Testis (tissue), 3 donors: ENCODE measurements around the gene CCT7. TPM values are rescaled to one million over a fixed set of nuclear protein-coding genes. Genes with fewer than 3 reads are reported as not detected.
A peak's percentile ranks its signal among the peaks of the same experiment; 100 is the strongest.

Source experiments
- DNase-seq: peaks from one replicate; pipeline ENCODE4 v3.0.0-alpha.2; 2019
- H3K27ac ChIP-seq, 2 donors: fragments of 200-600 bp; sonication (generic); one replicate each; pipeline ENCODE4 v1.5.1; 2019
- H3K27me3 ChIP-seq: fragments of 200-600 bp; sonication (generic); one replicate; pipeline ENCODE4 v1.5.1; 2019
- H3K36me3 ChIP-seq: fragments of 200-600 bp; sonication (generic); one replicate; pipeline ENCODE4 v1.5.1; 2017; ENCODE audit warnings: low read depth; ENCODE audit errors: missing control alignments
- H3K4me1 ChIP-seq: fragments of 200-600 bp; sonication (generic); one replicate; pipeline ENCODE4 v1.5.1; 2019
- H3K4me3 ChIP-seq, 2 donors: fragments of 200-600 bp; sonication (generic); one replicate each; pipeline ENCODE4 v1.5.1; 2017 to 2019
- H3K9me3 ChIP-seq: fragments of 200-600 bp; sonication (generic); one replicate; pipeline ENCODE4 v1.5.1; 2017
- CTCF ChIP-seq, 3 experiments: fragments of 450-650 bp in 2 of 3; fragments of 200-600 bp in 1 of 3; sonication (generic) in 1 of 3; IDR thresholded peaks; one replicate each; pipeline ENCODE4 v1.5.1; 2016 to 2019; ENCODE audit warnings: antibody characterized with exemption in 3 of 3, mild to moderate bottlenecking in 2 of 3, moderate library complexity in 1 of 3
- POLR2A ChIP-seq: fragments of 450-650 bp; IDR thresholded peaks from one replicate; pipeline ENCODE4 v1.6.1; 2017; ENCODE audit warnings: antibody characterized with exemption, mild to moderate bottlenecking, moderate library complexity
- WGBS, 2 donors: methylation state at CpG; one replicate each; pipeline ENCODE4 v1.1.5; 2018; 5-methylcytosine and 5-hydroxymethylcytosine counted together
- intact Hi-C: fragments of 100-400 bp; cut with DNase I; formaldehyde crosslinking; loops from one replicate; pipeline ENCODE4 v1.15.1; 2023; ENCODE audit warnings: low total_unique reads
- polyA plus RNA-seq: library from polyadenylated mRNA; stranded (reverse); fragments of 350-450 nt; fragmentation: Illumina TruSeq; extraction: RNeasy Lipid Tissue Mini Kit (QIAGEN cat#74804); gene quantifications from one replicate; pipeline ENCODE4 v1.2.3, GENCODE V29; 2014; ENCODE audit warnings: low read depth, low replicate concordance; ENCODE audit not compliant: insufficient read depth
- total RNA-seq, 2 donors: library from RNA; depleted of rRNA; stranded (reverse); fragments of >200 nt; gene quantifications; one replicate each; pipeline ENCODE4 v1.2.3, GENCODE V29; 2016

The CCT7 gene
- total and polyA plus RNA-seq, 3 donors from 2014 or later = 237 to 459 (median 262) TPM

DNA sequence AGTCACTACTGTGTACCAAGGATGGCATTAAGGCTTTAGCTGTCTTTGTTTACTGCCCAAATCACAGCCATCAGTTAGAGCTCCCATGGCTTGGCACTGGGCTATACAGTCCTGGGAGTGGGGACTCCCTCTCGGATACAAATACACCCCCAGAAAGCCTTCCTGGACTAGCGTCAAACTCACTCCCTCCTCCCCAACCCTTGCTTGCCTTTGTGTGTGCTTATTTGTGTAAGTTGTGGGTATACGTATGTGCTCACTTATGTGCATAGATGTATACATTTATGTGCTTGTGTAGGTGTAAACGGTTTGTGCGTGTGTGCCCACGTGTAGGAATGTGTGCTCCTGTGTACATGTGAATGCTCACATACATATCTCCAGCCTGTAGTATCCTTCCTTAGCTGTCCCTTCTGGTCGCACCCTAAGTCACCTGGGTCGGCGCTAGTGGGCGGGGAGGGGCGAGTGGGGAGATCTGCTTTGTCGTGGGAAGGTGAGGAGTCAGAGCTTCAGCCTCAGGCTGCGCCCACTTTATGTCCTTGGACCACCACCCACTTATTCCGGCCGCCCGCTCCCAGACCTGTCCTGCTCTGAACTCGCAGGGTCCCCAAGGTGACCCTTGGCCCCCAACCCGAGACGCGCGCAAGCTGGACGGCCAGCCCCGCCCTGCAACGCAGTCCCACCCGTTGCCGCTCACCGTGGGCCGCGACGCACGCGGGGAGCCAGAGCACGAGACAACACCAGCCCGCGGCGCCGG is 1.5 kb upstream of the CCT7 start:
- H3K4me3 ChIP-seq = peak overlapping the region; percentile 73 to 97
- H3K9me3 ChIP-seq = no peaks in the 10 kb centered on the region
- no peaks in the 10 kb centered on the region for H3K27me3 ChIP-seq
- no peak overlapping the region for H3K27ac ChIP-seq
- intact Hi-C loops = no loop called here
- WGBS, 2 donors = 1% methylated on average over 8 to 36 of the region's 37 CpGs
- H3K4me1 ChIP-seq = peaks cover 26% of the 10 kb centered on the region
- DNase-seq = peak; percentile 27
- no peaks in the 10 kb centered on the region for H3K36me3 ChIP-seq
- TF ChIP-seq CTCF (IDR thresholded peaks at IDR 0.05) = no peak
- no peak for TF ChIP-seq POLR2A

DNA sequence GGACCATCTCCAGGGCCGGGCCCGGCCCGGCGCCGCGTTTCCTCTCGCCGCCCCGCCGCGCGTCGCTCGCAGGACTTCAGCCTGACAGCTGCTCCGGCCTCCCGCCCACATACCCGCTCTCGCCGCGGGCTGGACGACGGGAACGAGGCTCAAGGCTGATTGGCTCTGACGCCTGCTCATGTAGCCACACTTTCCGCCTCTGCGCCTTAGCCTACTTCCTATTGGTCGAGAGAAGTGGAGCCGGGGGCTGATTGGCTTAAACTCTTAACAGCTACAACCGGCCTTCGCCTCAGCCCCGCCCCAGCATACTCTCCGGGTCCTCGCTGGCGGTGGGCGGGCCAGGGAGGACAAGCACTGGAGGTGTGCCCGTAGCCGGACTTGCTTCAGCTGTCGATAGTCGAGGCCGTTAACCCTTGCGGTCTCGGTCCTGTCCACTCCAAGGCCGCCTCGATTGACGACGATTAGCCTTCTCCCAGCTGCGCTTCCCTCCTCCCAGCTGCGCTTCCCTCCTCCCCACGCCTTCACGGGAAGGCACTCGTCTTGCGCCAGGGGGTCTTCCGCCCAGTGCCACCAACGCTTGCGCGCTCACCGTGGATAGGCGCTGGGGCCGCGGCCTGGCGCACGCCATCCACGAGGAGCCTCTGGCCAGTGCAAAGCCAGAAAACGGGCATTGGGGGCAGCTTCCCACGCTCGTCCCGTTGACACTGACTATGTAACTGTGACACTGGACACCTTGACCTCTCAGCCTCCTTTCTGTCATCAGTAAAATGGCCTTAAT is 765 bp upstream of the CCT7 start, which contains the start of gene PRADC1:
Gene PRADC1 (minus strand): TSS at position 86 of the 778 bp plus-strand sequence. CDS start 79 bp downstream, at position 7.
- Histone ChIP-seq H3K4me1 (peaks cover 26% of the 10 kb centered on the region), H3K4me3 (peak within 1 kb of the TSS; percentile 73 to 97), H3K27me3 (no peaks in the 10 kb centered on the region), H3K36me3 (no peaks in the 10 kb centered on the region), H3K9me3 (no peaks in the 10 kb centered on the region), H3K27ac (peak within 1 kb of the TSS; percentile 89 to 98)
- WGBS, 2 donors = 0% methylated on average over 32 to 66 of the region's 67 CpGs
- intact Hi-C loops = no loop called here
- peak; percentile 100 for DNase-seq
- TF ChIP-seq POLR2A (no peak), CTCF (IDR thresholded peaks at IDR 0.05) (no peak)

DNA sequence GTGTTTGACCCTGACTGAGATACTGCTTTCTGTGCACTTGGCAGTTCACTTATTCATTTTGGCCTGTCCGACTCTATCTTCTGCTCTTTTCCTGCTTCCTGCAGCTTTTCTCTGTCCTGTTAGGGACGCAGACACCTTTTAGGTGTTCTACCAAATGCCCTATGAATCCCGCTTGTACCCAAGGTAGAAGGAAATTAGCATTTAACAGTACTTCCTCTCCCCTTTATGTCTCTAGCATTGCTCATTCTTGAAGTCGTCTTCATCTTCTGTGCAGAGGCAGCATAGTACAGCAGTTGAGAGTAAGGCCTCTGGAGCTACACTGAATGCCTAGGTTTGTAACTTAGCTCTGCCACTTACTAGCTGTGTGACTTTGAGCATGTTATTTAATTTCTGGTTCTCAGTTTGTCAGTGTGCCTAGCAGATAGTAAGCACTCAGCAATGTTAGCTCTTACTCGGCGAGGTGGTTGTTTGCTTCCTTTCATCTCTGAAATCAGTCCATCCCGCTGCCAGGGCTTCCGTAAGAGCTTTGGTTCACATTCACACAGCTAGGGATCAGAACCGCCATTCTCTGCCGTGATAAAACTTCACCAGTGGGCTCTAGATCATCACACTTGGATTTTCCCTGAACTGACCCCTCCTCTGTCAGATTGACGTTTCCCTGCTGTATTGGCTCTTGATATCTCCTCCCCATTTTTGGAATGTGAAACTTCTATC is 1.4 kb downstream of the CCT7 start:
- H3K27me3 ChIP-seq = no peaks in the 10 kb centered on the region
- intact Hi-C loops = no loop called here
- whole genome bisulfite sequencing, 2 donors = 39 to 42% methylated on average over 11 of the region's 11 CpGs
- no peaks in the 10 kb centered on the region for H3K36me3 ChIP-seq
- H3K27ac ChIP-seq = peak overlapping the region; percentile 89 to 98
- peaks cover 30% of the 10 kb centered on the region for H3K4me1 ChIP-seq
- no peak for DNase-seq
- H3K4me3 ChIP-seq = peak overlapping the region; percentile 73 to 97
- TF ChIP-seq POLR2A (no peak), CTCF (IDR thresholded peaks at IDR 0.05) (no peak)
- no peaks in the 10 kb centered on the region for H3K9me3 ChIP-seq

DNA sequence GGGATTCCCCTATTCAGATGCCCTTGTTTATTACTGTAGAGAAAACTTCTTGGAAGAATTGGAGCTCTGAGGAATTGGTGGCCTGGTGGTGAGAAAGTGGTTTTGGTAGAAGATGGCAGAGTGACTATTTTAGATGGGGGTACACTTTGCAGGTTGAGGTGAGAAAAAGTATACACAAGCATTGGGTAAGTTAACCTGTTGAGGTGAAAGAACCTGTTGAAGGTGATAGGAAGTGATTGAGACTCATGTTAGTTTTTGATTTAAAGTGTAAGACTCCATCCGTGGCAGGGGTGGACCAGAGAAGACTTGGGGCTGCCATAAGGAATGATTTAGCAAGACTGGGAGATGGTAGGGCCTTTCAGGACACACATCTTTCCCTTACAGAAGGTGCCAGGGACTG is 3.1 kb downstream of the CCT7 start:
- no peak overlapping the region for H3K4me3 ChIP-seq
- no peak overlapping the region for H3K27ac ChIP-seq
- H3K9me3 ChIP-seq = no peaks in the 10 kb centered on the region
- TF ChIP-seq POLR2A = no peak
- TF ChIP-seq CTCF (IDR thresholded peaks at IDR 0.05) = no peak
- H3K4me1 ChIP-seq = peaks cover 30% of the 10 kb centered on the region
- no peak for DNase-seq
- 30 to 82% methylated on average over 1 of the region's 1 CpG for WGBS, 2 donors
- intact Hi-C loops = no loop called here
- no peaks in the 10 kb centered on the region for H3K27me3 ChIP-seq
- no peaks in the 10 kb centered on the region for H3K36me3 ChIP-seq
